HepG2 (cell line): Measurements from ENCODE around the gene SDR9C7. TPM values are rescaled to one million over a fixed set of nuclear protein-coding genes. Genes with fewer than 3 reads are reported as not detected.
"Not testable (repeated sequence)": the region's sequence is repeated elsewhere in the genome, so short reads cannot be mapped to it uniquely, and the experiment has no call there.

ENCODE experiments used
- ATAC-seq: fragments of 200-7000 bp; cut with Tn5 transposase; 3 replicates; pipeline ENCODE4 v1.9.1; 2020; ENCODE audit warnings: mild to moderate bottlenecking, moderate library complexity
- BruUV-seq: library from RNA; stranded (reverse); fragments of 400-500 nt; replicated peaks from 2 replicates; lab custom pipeline; 2021; lab: Mats Ljungman, UMichigan
- CTCF ChIA-PET: fragments of 300-600 bp; formaldehyde crosslinking; extraction: SDS; loops from one replicate; lab custom pipeline; 2021; ENCODE audit warnings: low total read pairs, inconsistent platforms, low intra/inter-chr PET ratio; lab: Yijun Ruan, JAX
- POLR2A ChIA-PET: fragments of 350-600 bp; sonication (Branson Sonifier 250); formaldehyde crosslinking; loops from one replicate; lab custom pipeline; 2020; ENCODE audit warnings: antibody characterized with exemption, inconsistent platforms; lab: Yijun Ruan, JAX
- DNase-seq: peaks from one replicate; pipeline ENCODE4 v3.0.0-alpha.2; 2015; ENCODE audit warnings: low spot score
- FAIRE-seq: peaks from 3 replicates; lab custom pipeline; 2011; peaks lifted over from hg19 to GRCh38; lab: Jason Lieb, UNC
- H2AFZ ChIP-seq: one replicate; pipeline ENCODE4 v1.6.1; 2011; ENCODE audit warnings: low read length, inconsistent platforms
- H3K27ac ChIP-seq: fragments of 300-600 bp; 3 replicates; pipeline ENCODE4 v1.8.0; 2011; ENCODE audit warnings: mixed run types, mild to moderate bottlenecking, mixed read lengths, low read length, inconsistent platforms; ENCODE audit not compliant: insufficient read depth; ENCODE audit errors: extremely low read length
- H3K27me3 ChIP-seq, 2 experiments: fragments of 200-600 bp in 1 of 2; 2 replicates in 1 of 2; 3 replicates in 1 of 2; pipeline versions ENCODE4 v1.6.0 to v1.8.0; 2011; ENCODE audit warnings: low read length in 2 of 2, mild to moderate bottlenecking in 2 of 2, moderate library complexity in 2 of 2, inconsistent platforms in 1 of 2; ENCODE audit not compliant: insufficient read depth in 2 of 2, control insufficient read depth in 1 of 2
- H3K36me3 ChIP-seq, 2 experiments: fragments of 200-600 bp in 1 of 2; replicated peaks in 1 of 2; 2 replicates in 1 of 2; 3 replicates in 1 of 2; pipeline versions ENCODE4 v1.5.1 to v1.8.0; 2011; ENCODE audit warnings: low read length in 2 of 2, inconsistent platforms in 1 of 2; ENCODE audit not compliant: insufficient read depth in 2 of 2, control insufficient read depth in 1 of 2
- H3K4me1 ChIP-seq: 2 replicates; pipeline ENCODE4 v1.5.1; 2012; ENCODE audit warnings: low read length, inconsistent platforms; ENCODE audit not compliant: insufficient read depth
- H3K4me2 ChIP-seq: 2 replicates; pipeline ENCODE4 v1.6.0; 2011; ENCODE audit warnings: low read depth, low read length, inconsistent platforms
- H3K4me3 ChIP-seq, 3 experiments: fragments of 200-600 bp in 1 of 3; sonication (generic), shearing (Covaris generic) in 1 of 3; replicated peaks in 1 of 3; 2 replicates each; pipeline ENCODE4 v1.5.1; 2011 to 2016; ENCODE audit warnings: low read length in 3 of 3, inconsistent platforms in 2 of 3, low read depth in 2 of 3, mild to moderate bottlenecking in 2 of 3, control low read depth in 1 of 3, mixed read lengths in 1 of 3; ENCODE audit not compliant: insufficient read depth in 1 of 3
- H3K79me2 ChIP-seq: one replicate; pipeline ENCODE4 v1.6.1; 2011; ENCODE audit warnings: low read length, inconsistent platforms; ENCODE audit not compliant: insufficient read depth
- H3K9ac ChIP-seq: 2 replicates; pipeline ENCODE4 v1.6.0; 2011; ENCODE audit warnings: mild to moderate bottlenecking, low read depth, low read length, inconsistent platforms; ENCODE audit not compliant: insufficient read depth
- H3K9me3 ChIP-seq: 2 replicates; pipeline ENCODE4 v1.5.1; 2012; ENCODE audit warnings: mild to moderate bottlenecking, low read length
- H4K20me1 ChIP-seq: 2 replicates; pipeline ENCODE4 v1.6.0; 2011; ENCODE audit warnings: inconsistent platforms, mild to moderate bottlenecking, low read length, moderate library complexity; ENCODE audit not compliant: insufficient read depth
- POGZ ChIP-seq: sonication (generic); formaldehyde crosslinking; IDR thresholded peaks from 2 replicates; pipeline ENCODE4 v1.4.0; 2020; ENCODE audit warnings: mild to moderate bottlenecking, missing genetic modification reagents
- ZNF619 ChIP-seq: sonication (generic); formaldehyde crosslinking; IDR thresholded peaks from 2 replicates; pipeline ENCODE4 v1.4.0; 2020; ENCODE audit warnings: mild to moderate bottlenecking, missing genetic modification reagents
- WGBS: methylation state at CpG from one replicate; pipeline ENCODE4 v1.1.6; 2017; ENCODE audit warnings: low lambda C conversion rate; 5-methylcytosine and 5-hydroxymethylcytosine counted together
- in situ Hi-C: cut with HindIII; loops from 2 replicates; pipeline ENCODE4 v1.10.0; 2017; ENCODE audit warnings: low pct_unique_long_range_greater_than_20kb; ENCODE audit not compliant: extremely low pct_ligation_motif_present
- intact Hi-C: fragments of 100-400 bp; cut with micrococcal nuclease; formaldehyde crosslinking; loops from one replicate; pipeline ENCODE4 v1.10.0; 2022; ENCODE audit not compliant: unreplicated experiment
- polyA plus RNA-seq, 8 experiments: library from polyadenylated mRNA; depleted of rRNA in 3 of 8; stranded (reverse) in 7 of 8; unstranded in 1 of 8; fragments of >200 nt; fragmentation: Illumina TruSeq in 4 of 8; extraction: Trizol in 4 of 8; gene quantifications; 2 replicates each; pipeline versions ENCODE4 v1.2.1 to v1.2.3, GENCODE V29; 2011 to 2016; ENCODE audit warnings: low read depth in 4 of 8, missing spikeins in 1 of 8, mixed read lengths in 1 of 8; ENCODE audit not compliant: insufficient read depth in 1 of 8
- total RNA-seq, 5 experiments: library from RNA; depleted of rRNA; stranded (reverse); fragments of >200 nt; fragmentation: Illumina TruSeq; extraction: Trizol; gene quantifications; 2 replicates each; pipeline ENCODE4 v1.2.3, GENCODE V29; 2016; ENCODE audit warnings: low read depth in 1 of 5
- TF ChIP-seq, protein P1 (sequence below): sonication (generic); formaldehyde crosslinking; IDR thresholded peaks from 2 replicates; pipeline ENCODE4 v1.5.1; 2020; ENCODE audit warnings: missing genetic modification reagents, mild to moderate bottlenecking, borderline replicate concordance

Gene SDR9C7
- total and polyA plus RNA-seq, 2 of the 13 experiments (the other 11 are each of a cell fraction or from before 2014, with no cell fraction given): 0.04 TPM; not detected in 1

DNA sequence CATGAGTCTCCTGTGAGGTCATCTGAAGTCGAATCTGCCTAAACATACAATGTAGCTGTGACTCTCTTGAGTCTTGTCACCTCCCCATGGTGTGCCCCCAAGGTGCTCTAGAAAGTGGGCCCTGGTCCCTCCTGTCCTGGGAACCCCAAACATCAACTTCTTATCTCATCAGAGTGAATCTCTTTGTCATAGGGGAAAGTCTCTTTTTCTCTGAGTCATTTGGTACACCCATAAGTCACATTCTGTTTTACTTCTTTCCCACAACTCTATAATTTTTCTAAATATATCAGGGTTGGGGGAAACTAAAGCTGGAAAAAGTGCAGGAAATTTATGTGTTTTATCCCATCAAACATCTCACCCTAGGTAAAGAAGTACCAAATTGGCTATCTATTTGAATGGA is 12.9 kb downstream of the SDR9C7 start (continued):
- no peak for TF ChIP-seq ZNF619 (CRISPR knock-in tag)

DNA sequence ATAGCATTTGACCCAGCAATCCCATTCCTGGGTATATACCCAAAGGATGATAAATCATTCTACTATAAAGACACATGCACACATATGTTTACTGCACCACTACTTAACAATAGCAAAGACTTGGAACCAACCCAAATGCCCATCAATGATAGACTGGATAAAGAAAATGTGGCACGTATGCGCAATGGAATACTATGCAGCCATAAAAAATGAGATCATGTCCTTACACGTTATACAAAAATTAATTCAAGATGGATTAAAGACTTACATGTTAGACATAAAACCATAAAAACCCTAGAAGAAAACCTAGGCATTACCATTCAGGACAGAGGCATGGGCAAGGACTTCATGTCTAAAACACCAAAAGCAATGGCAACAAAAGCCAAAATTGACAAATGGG is 16.1 kb downstream of the SDR9C7 start:
- H3K4me3 ChIP-seq, H3K4me2 ChIP-seq, H3K27ac ChIP-seq, FAIRE-seq, H2AFZ ChIP-seq, intact Hi-C loops, DNase-seq, H4K20me1 ChIP-seq, CTCF ChIA-PET, POLR2A ChIA-PET, H3K9me3 ChIP-seq, H3K36me3 ChIP-seq, H3K79me2 ChIP-seq, ATAC-seq, BruUV-seq, in situ Hi-C loops, H3K27me3 ChIP-seq, H3K9ac ChIP-seq: not testable (repeated sequence)
- H3K4me1 ChIP-seq: peaks cover 14% of the 10 kb centered on the region
- 65% methylated on average over 3 of the region's 3 CpGs for WGBS

DNA sequence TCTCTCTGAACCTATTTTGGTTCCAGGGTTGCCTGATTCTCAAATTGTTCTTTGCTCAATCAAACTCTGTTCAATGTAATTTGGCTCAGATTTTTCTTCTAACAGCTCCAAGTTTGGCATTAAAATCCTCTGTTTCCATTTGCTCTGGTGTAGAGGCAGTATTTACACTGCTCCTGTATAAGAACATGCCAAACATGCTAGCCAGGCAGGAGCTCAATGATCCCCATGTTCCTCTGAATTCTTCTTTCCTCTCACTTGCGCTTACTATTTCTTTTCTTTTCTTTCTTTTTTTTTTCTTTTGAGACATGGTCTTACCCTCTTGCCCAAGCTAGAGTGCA is 17.2 kb downstream of the SDR9C7 start:
- CTCF ChIA-PET: no interaction called here

More for the DNA sequence above, 17.2 kb downstream of the SDR9C7 start:
- H3K9me3 ChIP-seq: no peaks in the 10 kb centered on the region
- no peaks in the 10 kb centered on the region for H3K27me3 ChIP-seq
- no peak overlapping the region for H2AFZ ChIP-seq
- H3K4me1 ChIP-seq: peaks cover 14% of the 10 kb centered on the region
- DNase-seq (no peak), FAIRE-seq (no peak), ATAC-seq (no peak)
- H3K27ac ChIP-seq: no peak overlapping the region
- H3K4me2 ChIP-seq: no peak overlapping the region
- POLR2A ChIA-PET: no interaction called here
- H3K9ac ChIP-seq: no peak overlapping the region
- no peaks in the 10 kb centered on the region for H4K20me1 ChIP-seq
- no TSS peak for BruUV-seq
- WGBS: 50% methylated on average over 1 of the region's 1 CpG
- no peaks in the 10 kb centered on the region for H3K79me2 ChIP-seq
- no peaks in the 10 kb centered on the region for H3K36me3 ChIP-seq
- no peak for TF ChIP-seq POGZ (CRISPR knock-in tag)
- TF ChIP-seq, protein P1, sequence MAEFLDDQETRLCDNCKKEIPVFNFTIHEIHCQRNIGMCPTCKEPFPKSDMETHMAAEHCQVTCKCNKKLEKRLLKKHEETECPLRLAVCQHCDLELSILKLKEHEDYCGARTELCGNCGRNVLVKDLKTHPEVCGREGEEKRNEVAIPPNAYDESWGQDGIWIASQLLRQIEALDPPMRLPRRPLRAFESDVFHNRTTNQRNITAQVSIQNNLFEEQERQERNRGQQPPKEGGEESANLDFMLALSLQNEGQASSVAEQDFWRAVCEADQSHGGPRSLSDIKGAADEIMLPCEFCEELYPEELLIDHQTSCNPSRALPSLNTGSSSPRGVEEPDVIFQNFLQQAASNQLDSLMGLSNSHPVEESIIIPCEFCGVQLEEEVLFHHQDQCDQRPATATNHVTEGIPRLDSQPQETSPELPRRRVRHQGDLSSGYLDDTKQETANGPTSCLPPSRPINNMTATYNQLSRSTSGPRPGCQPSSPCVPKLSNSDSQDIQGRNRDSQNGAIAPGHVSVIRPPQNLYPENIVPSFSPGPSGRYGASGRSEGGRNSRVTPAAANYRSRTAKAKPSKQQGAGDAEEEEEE: no peak
- TF ChIP-seq, all 625 proteins: peak for 0
- in situ Hi-C loops (no loop called here), intact Hi-C loops (no loop called here)
- no peak overlapping the region for H3K4me3 ChIP-seq
